IPS-11a (cell line): ENCODE data around the gene TTC39B.

Experiments used
- H3K4me3 ChIP-seq: one replicate; pipeline ENCODE4 v1.5.1; 2013; ENCODE audit warnings: low read depth, low read length, control low read depth

TTC39B gene

GRCh38 chr9:15137658-15138356, 169.2 kb downstream of the TTC39B start:
- no peak overlapping the region for H3K4me3 ChIP-seq

GRCh38 chr9:15137089-15137488, 169.9 kb downstream of the TTC39B start:
- no peak overlapping the region for H3K4me3 ChIP-seq

- H3K4me3 ChIP-seq, result no peak overlapping the region
Measured at GRCh38 chr9:15136646-15137045, 170.4 kb downstream of the TTC39B start.

- H3K4me3 ChIP-seq, result no peak overlapping the region
Measured at GRCh38 chr9:15135164-15135792, 171.7 kb downstream of the TTC39B start.

GRCh38 chr9:15133488-15133887, 173.5 kb downstream of the TTC39B start:
- no peak overlapping the region for H3K4me3 ChIP-seq

- no peak overlapping the region for H3K4me3 ChIP-seq
Measured at GRCh38 chr9:15132091-15132490, 174.9 kb downstream of the TTC39B start.

- no peak overlapping the region for H3K4me3 ChIP-seq
Measured at GRCh38 chr9:15131094-15131493, 175.9 kb downstream of the TTC39B start.

- no peak overlapping the region for H3K4me3 ChIP-seq
Measured at GRCh38 chr9:15127831-15128230, 179.2 kb downstream of the TTC39B start.

- no peak overlapping the region for H3K4me3 ChIP-seq
Measured at GRCh38 chr9:15121630-15122029, 185.4 kb downstream of the TTC39B start.

GRCh38 chr9:15116130-15116580, 190.9 kb downstream of the TTC39B start:
- H3K4me3 ChIP-seq, result no peak overlapping the region

- no peak overlapping the region for H3K4me3 ChIP-seq
Measured at GRCh38 chr9:15115702-15116101, 191.3 kb downstream of the TTC39B start.

- no peak overlapping the region for H3K4me3 ChIP-seq
Measured at GRCh38 chr9:15115041-15115440, 192.0 kb downstream of the TTC39B start.
